ENCODE data around the gene DPP8. TPM values are rescaled to one million over a fixed set of nuclear protein-coding genes. Genes with fewer than 3 reads are reported as not detected.

Gene DPP8
- 21.1 to 30.4 TPM (median 28.4 TPM) in 5 replicates for total RNA-seq (2022; extraction: Qiagen RNA extraction; ENCODE audit: low read depth)

GRCh38 chr15:65516997-65517865, at the start of gene DPP8:
TSS of gene DPP8 (minus strand) at chr15:65517689. CDS start at chr15:65512553, 5,136 bp downstream.

GRCh38 chr15:65530318-65531111, 13.0 kb upstream of the DPP8 start, which contains the start of gene HACD3:
TSS of gene HACD3 (plus strand) at chr15:65530463. CDS start at chr15:65530632, 169 bp downstream.

Other genes starting within 250 kb of the DPP8 start
- 9.9 to 12.1 TPM (median 10.9 TPM) in 5 replicates for gene PARP16, start 230.8 kb downstream of the DPP8 start, total RNA-seq (2022; extraction: Qiagen RNA extraction; ENCODE audit: low read depth)
- not detected in 5 replicates for gene RNU5A-1, start 221.6 kb downstream of the DPP8 start, total RNA-seq (2022; extraction: Qiagen RNA extraction; ENCODE audit: low read depth)
- not detected in 5 replicates for gene RNU5B-1, start 213.0 kb downstream of the DPP8 start, total RNA-seq (2022; extraction: Qiagen RNA extraction; ENCODE audit: low read depth)
- gene IGDCC3, start 139.7 kb downstream of the DPP8 start, total RNA-seq (2022; extraction: Qiagen RNA extraction; ENCODE audit: low read depth) = 0.05 to 0.21 TPM (median 0.12 TPM) in 4 of 5 replicates, not detected in the other
- 2.3 to 3.8 TPM (median 3.3 TPM) in 5 replicates for gene IGDCC4, start 94.7 kb downstream of the DPP8 start, total RNA-seq (2022; extraction: Qiagen RNA extraction; ENCODE audit: low read depth)
- 132 to 169 TPM (median 155 TPM) in 5 replicates for gene HACD3, start 12.8 kb upstream of the DPP8 start, total RNA-seq (2022; extraction: Qiagen RNA extraction; ENCODE audit: low read depth)
- gene INTS14, start 93.4 kb upstream of the DPP8 start, total RNA-seq (2022; extraction: Qiagen RNA extraction; ENCODE audit: low read depth) = 46.3 to 48.4 TPM (median 46.7 TPM) in 5 replicates
- gene SLC24A1, start 104.2 kb upstream of the DPP8 start, total RNA-seq (2022; extraction: Qiagen RNA extraction; ENCODE audit: low read depth) = 3.1 to 5.5 TPM (median 4.1 TPM) in 5 replicates

Data from A549 treated with DMSO at 1 μM for 4 hours (cell line).